B cell (primary cell): ENCODE measurements around the gene PDP2. TPM values are rescaled to one million over a fixed set of nuclear protein-coding genes. Genes with fewer than 3 reads are reported as not detected.
A peak's percentile ranks its signal among the peaks of the same experiment; 100 is the strongest.

ENCODE experiments used
- ATAC-seq: fragments of 200-7000 bp; cut with Tn5 transposase; one replicate; pipeline ENCODE4 v1.10.0; 2021; ENCODE audit warnings: low read depth, mild to moderate bottlenecking, moderate number of reproducible peaks, moderate library complexity
- CTCF ChIA-PET: fragments of 350-600 bp; sonication (Branson Sonifier 250); formaldehyde crosslinking; loops from one replicate; lab custom pipeline; 2021; ENCODE audit warnings: antibody characterized with exemption, inconsistent platforms; lab: Charles Lee
- POLR2A ChIA-PET: fragments of 350-600 bp; sonication (Branson Sonifier 250); formaldehyde crosslinking; loops from one replicate; lab custom pipeline; 2021; ENCODE audit warnings: antibody characterized with exemption; lab: Charles Lee
- DNase-seq: peaks from one replicate; pipeline ENCODE4 v3.0.0; 2013
- H2AFZ ChIP-seq: 2 replicates; pipeline ENCODE4 v1.6.1; 2012; ENCODE audit warnings: mild to moderate bottlenecking, low read depth, low read length; ENCODE audit not compliant: insufficient read depth, poor library complexity, severe bottlenecking
- H3K27ac ChIP-seq, 2 donors: 1 replicate in 1 of 2; 2 replicates in 1 of 2; pipeline ENCODE4 v1.5.1; 2012 to 2013; ENCODE audit warnings: low read length in 2 of 2, mild to moderate bottlenecking in 2 of 2, moderate library complexity in 1 of 2
- H3K27me3 ChIP-seq, 4 experiments: fragments of 200-600 bp in 1 of 4; sonication (generic) in 1 of 4; replicated peaks in 1 of 4; 1 replicate in 2 of 4; 2 replicates in 2 of 4; pipeline versions ENCODE4 v1.6.1 to v1.7.0; 2013 to 2016; ENCODE audit warnings: low read length in 3 of 4, mild to moderate bottlenecking in 2 of 4, mixed read lengths in 1 of 4, moderate library complexity in 1 of 4; ENCODE audit not compliant: insufficient read depth in 4 of 4, control insufficient read depth in 3 of 4; ENCODE audit errors: control extremely low read depth in 1 of 4
- H3K36me3 ChIP-seq, 2 experiments: replicated peaks in 1 of 2; 1 replicate in 1 of 2; 2 replicates in 1 of 2; pipeline versions ENCODE4 v1.6.1 to v1.7.1; 2013; ENCODE audit warnings: low read length in 1 of 2; ENCODE audit not compliant: insufficient read depth in 2 of 2, control insufficient read depth in 1 of 2; ENCODE audit errors: control extremely low read depth in 1 of 2, extremely low read depth in 1 of 2
- H3K4me1 ChIP-seq, 2 donors: fragments of 200-600 bp in 1 of 2; sonication (generic) in 1 of 2; 1 replicate in 1 of 2; 2 replicates in 1 of 2; pipeline versions ENCODE4 v1.5.1 to v1.6.1; 2013 to 2017; ENCODE audit warnings: low read length in 2 of 2; ENCODE audit not compliant: control insufficient read depth in 2 of 2, insufficient read depth in 2 of 2
- H3K4me2 ChIP-seq: replicated peaks from 2 replicates; pipeline ENCODE3; 2012; ENCODE audit warnings: mild to moderate bottlenecking, low read depth, low read length; ENCODE audit not compliant: poor library complexity, severe bottlenecking
- H3K4me3 ChIP-seq, 5 experiments: fragments of 200-600 bp in 1 of 5; sonication (generic) in 1 of 5; 1 replicate in 3 of 5; 2 replicates in 2 of 5; pipeline versions ENCODE4 v1.5.1 to v1.7.0; 2011 to 2016; ENCODE audit warnings: low read length in 4 of 5, mild to moderate bottlenecking in 4 of 5, low read depth in 2 of 5, control low read depth in 1 of 5, moderate library complexity in 1 of 5; ENCODE audit not compliant: insufficient read depth in 1 of 5; ENCODE audit errors: control extremely low read depth in 1 of 5, extremely low read depth in 1 of 5
- H3K79me2 ChIP-seq: fragments of 200-600 bp; sonication (generic); one replicate; pipeline ENCODE4 v1.6.0; 2016; ENCODE audit warnings: low read length; ENCODE audit not compliant: control insufficient read depth, insufficient read depth
- H3K9ac ChIP-seq: fragments of 200-600 bp; sonication (generic); 2 replicates; pipeline ENCODE4 v1.6.1; 2017; ENCODE audit warnings: mild to moderate bottlenecking, low read length, moderate library complexity
- H3K9me3 ChIP-seq, 3 donors: one replicate each; pipeline versions ENCODE4 v1.6.1 to v1.7.1; 2013; ENCODE audit warnings: low read length in 2 of 3; ENCODE audit not compliant: control insufficient read depth in 2 of 3, insufficient read depth in 1 of 3; ENCODE audit errors: control extremely low read depth in 1 of 3
- H4K20me1 ChIP-seq: 2 replicates; pipeline ENCODE4 v1.6.0; 2012; ENCODE audit warnings: mild to moderate bottlenecking, low read length; ENCODE audit not compliant: insufficient read depth, control insufficient read depth, poor library complexity, severe bottlenecking
- H3K27ac Mint-ChIP-seq: one replicate; pipeline ENCODE4 v1.8.0; 2021; ENCODE audit warnings: mixed read lengths
- H3K27me3 Mint-ChIP-seq: one replicate; pipeline ENCODE4 v1.8.0; 2021; ENCODE audit warnings: mixed read lengths
- H3K4me1 Mint-ChIP-seq: one replicate; pipeline ENCODE4 v1.8.0; 2021; ENCODE audit warnings: mixed read lengths
- H3K4me3 Mint-ChIP-seq: one replicate; pipeline ENCODE4 v1.8.0; 2021; ENCODE audit warnings: mixed read lengths
- H3K9me3 Mint-ChIP-seq: one replicate; pipeline ENCODE4 v1.8.0; 2022; ENCODE audit warnings: mixed read lengths; ENCODE audit not compliant: insufficient read depth
- EZH2 ChIP-seq: IDR thresholded peaks from 2 replicates; pipeline ENCODE4 v1.6.1; 2012; ENCODE audit warnings: borderline replicate concordance, low read depth, mild to moderate bottlenecking, moderate library complexity, low read length; ENCODE audit not compliant: insufficient read depth, poor library complexity, severe bottlenecking
- WGBS: methylation state at CpG from one replicate; pipeline ENCODE4 v1.1.5; 2013; ENCODE audit warnings: missing lambda C conversion rate; ENCODE audit not compliant: insufficient coverage; 5-methylcytosine and 5-hydroxymethylcytosine counted together
- intact Hi-C: fragments of 100-400 bp; cut with micrococcal nuclease; formaldehyde crosslinking; loops from one replicate; pipeline ENCODE4 v1.10.0; 2022
- polyA plus RNA-seq: library from polyadenylated mRNA; depleted of rRNA; stranded (reverse); fragments of >200 nt; gene quantifications from 2 replicates; pipeline ENCODE4 v1.2.3, GENCODE V29; 2012
- total RNA-seq, 2 donors: library from RNA; stranded (reverse); fragments of 120-200 nt in 1 of 2; gene quantifications; 1 replicate in 1 of 2; 2 replicates in 1 of 2; pipeline versions ENCODE4 v1.2.3 to v1.2.4, GENCODE V29; 2013 to 2022
- TF ChIP-seq, protein P1 (sequence below): fragments of 200-600 bp; IDR thresholded peaks from one replicate; pipeline ENCODE4 v1.8.0; 2022; ENCODE audit warnings: antibody characterized with exemption, mild to moderate bottlenecking

The PDP2 gene
- total and polyA plus RNA-seq, 2 donors (not counting 1 experiment from before 2014, with no cell fraction given) = 1.9 to 18.7 TPM

DNA sequence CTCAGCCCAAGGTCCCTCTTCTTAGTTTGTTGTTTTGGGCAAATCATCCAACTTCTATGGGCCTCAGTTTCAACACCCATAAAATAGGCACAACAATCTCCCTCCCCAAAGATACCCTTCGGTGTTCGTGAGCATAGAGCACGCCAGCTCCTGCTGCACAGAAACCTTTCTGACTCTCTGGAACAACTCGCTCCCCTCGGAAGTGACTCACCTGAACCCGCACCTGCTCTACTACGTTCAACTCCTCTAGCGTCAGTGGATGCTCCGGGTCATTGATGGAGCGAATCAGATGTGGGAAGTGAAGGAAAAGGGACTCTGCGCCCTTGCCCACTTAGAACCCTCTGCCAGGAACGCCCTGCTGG, 53.4 kb downstream of the PDP2 start:
- DNase-seq (no peak), ATAC-seq (no peak)
- Histone ChIP-seq H3K27me3 (no peaks in the 10 kb centered on the region), H2AFZ (peak overlapping the region; percentile 96), H3K4me2 (peak overlapping the region; percentile 88), H3K9ac (peak overlapping the region; percentile 95), H3K36me3 (peaks cover 0 to 10% of the 10 kb centered on the region in 2 experiments), H3K9me3 (no peaks in the 10 kb centered on the region), H3K79me2 (peaks cover 26% of the 10 kb centered on the region), H3K4me3 (peak overlapping the region; percentile 89 to 94 (median 92)), H4K20me1 (peaks cover 14% of the 10 kb centered on the region), H3K4me1 (peaks cover 24 to 33% of the 10 kb centered on the region in 2 donors), H3K27ac (peak overlapping the region; percentile 86 to 92)
- Mint-ChIP-seq H3K27ac (peak overlapping the region; percentile 98), H3K9me3 (no peaks in the 10 kb centered on the region), H3K4me3 (peak overlapping the region; percentile 99), H3K27me3 (no peaks in the 10 kb centered on the region), H3K4me1 (peaks cover 54% of the 10 kb centered on the region)
- 5% methylated on average over 4 of the region's 12 CpGs for WGBS
- POLR2A ChIA-PET = interaction anchor here (0.6 to 0.7 kb wide), 2 partner anchors 40 to 292 kb away, joined by 3 read pairs; no protein-coding TSS in a partner anchor
- intact Hi-C loops = loop anchor here (1.0 to 5.0 kb wide), 2 partner anchors 14 to 51 kb away; partner anchors contain the start of gene PDP2
- CTCF ChIA-PET = interaction anchor here (1.0 to 1.2 kb wide), 2 partner anchors 11 to 23 kb away, joined by 3 read pairs; no protein-coding TSS in a partner anchor
- no peak for TF ChIP-seq EZH2
- TF ChIP-seq, protein P1, sequence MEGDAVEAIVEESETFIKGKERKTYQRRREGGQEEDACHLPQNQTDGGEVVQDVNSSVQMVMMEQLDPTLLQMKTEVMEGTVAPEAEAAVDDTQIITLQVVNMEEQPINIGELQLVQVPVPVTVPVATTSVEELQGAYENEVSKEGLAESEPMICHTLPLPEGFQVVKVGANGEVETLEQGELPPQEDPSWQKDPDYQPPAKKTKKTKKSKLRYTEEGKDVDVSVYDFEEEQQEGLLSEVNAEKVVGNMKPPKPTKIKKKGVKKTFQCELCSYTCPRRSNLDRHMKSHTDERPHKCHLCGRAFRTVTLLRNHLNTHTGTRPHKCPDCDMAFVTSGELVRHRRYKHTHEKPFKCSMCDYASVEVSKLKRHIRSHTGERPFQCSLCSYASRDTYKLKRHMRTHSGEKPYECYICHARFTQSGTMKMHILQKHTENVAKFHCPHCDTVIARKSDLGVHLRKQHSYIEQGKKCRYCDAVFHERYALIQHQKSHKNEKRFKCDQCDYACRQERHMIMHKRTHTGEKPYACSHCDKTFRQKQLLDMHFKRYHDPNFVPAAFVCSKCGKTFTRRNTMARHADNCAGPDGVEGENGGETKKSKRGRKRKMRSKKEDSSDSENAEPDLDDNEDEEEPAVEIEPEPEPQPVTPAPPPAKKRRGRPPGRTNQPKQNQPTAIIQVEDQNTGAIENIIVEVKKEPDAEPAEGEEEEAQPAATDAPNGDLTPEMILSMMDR = no peak

DNA sequence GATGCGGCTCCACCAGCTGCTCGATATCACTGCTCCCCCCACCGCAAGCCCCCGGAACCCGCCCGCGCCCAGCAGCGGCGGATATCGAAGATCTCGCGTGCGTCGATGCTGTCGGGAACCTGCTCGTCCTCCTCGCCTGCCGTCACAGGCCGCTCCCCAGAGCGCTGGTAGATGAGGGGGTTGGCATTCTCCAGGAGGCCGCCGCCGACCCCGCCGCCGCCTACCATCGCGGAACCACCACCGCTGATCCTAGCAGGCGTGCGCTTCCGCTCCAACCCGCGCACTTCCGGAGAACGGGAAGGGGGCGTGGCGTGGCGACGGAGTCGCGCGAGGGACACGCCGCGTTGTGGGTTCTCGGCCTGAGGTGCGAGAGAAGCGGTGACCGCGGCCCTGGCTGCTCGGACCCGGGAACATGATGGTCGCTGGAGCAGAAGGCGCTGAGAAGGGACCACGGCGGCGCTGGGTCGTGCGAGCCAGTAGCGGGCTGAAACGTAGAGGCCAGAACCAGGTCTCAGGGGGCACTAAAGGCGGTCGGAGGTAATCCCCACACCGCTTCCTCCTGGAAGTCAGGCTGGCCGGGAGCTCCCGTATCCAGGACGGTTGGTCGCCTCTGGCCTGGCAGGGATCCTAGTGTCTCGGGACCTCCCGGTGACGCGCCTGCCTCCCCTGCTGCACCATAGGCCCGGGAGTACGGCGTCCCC, 54.0 kb downstream of the PDP2 start, which contains the start of gene CIAO2B:
TSS of gene CIAO2B (minus strand) at position 265 of the 701 bp plus-strand sequence. CDS start at position 227, 38 bp downstream.
- Mint-ChIP-seq H3K27ac (peak within 1 kb of the TSS; percentile 98), H3K4me1 (peaks cover 54% of the 10 kb centered on the region), H3K27me3 (no peaks in the 10 kb centered on the region), H3K9me3 (no peaks in the 10 kb centered on the region), H3K4me3 (peak within 1 kb of the TSS; percentile 99)
- H3K4me3 ChIP-seq = peak within 1 kb of the TSS; percentile 89 to 94 (median 92)
- H3K4me1 ChIP-seq = peaks cover 24 to 33% of the 10 kb centered on the region in 2 donors
- under 1% methylated on average over 76 of the region's 76 CpGs for WGBS
- peaks cover 0 to 15% of the 10 kb centered on the region in 2 experiments for H3K36me3 ChIP-seq
- peak within 1 kb of the TSS; percentile 86 to 92 for H3K27ac ChIP-seq
- DNase-seq = peak; percentile 94
- H3K79me2 ChIP-seq = peaks cover 26% of the 10 kb centered on the region
- ATAC-seq = peak; percentile 86
- no peaks in the 10 kb centered on the region for H3K9me3 ChIP-seq
- H3K27me3 ChIP-seq = no peaks in the 10 kb centered on the region
- H4K20me1 ChIP-seq = peaks cover 14% of the 10 kb centered on the region
- TF ChIP-seq EZH2 = no peak
- TF ChIP-seq, protein P1 = no peak
- intact Hi-C loops = loop anchor here (1.0 to 5.0 kb wide), 2 partner anchors 13 to 52 kb away; partner anchors contain the start of gene PDP2
- peak within 1 kb of the TSS; percentile 88 for H3K4me2 ChIP-seq
- ChIA-PET POLR2A (interaction anchor here (0.6 to 0.7 kb wide), 2 partner anchors 40 to 293 kb away, joined by 3 read pairs; no protein-coding TSS in a partner anchor), CTCF (interaction anchor here (1.0 to 1.2 kb wide), 2 partner anchors 11 to 22 kb away, joined by 3 read pairs; no protein-coding TSS in a partner anchor)
- H3K9ac ChIP-seq = peak within 1 kb of the TSS; percentile 95
- peak within 1 kb of the TSS; percentile 96 for H2AFZ ChIP-seq
